K562 (cell line): Measurements from ENCODE around the gene ZNF484. TPM values are rescaled to one million over a fixed set of nuclear protein-coding genes. Genes with fewer than 3 reads are reported as not detected.

Experiments used
- ATAC-seq: fragments of 200-7000 bp; cut with Tn5 transposase; 3 replicates; pipeline ENCODE4 v1.9.1; 2020; ENCODE audit warnings: moderate library complexity
- BruUV-seq: library from RNA; stranded (reverse); fragments of 400-500 nt; replicated peaks from 2 replicates; lab custom pipeline; 2021; lab: Mats Ljungman, UMichigan
- CTCF ChIA-PET: fragments of 300-600 bp; formaldehyde crosslinking; extraction: SDS; loops from one replicate; lab custom pipeline; 2021; ENCODE audit warnings: low intra/inter-chr PET ratio; lab: Yijun Ruan, JAX
- POLR2A ChIA-PET: fragments of 300-600, 350-650 bp; sonication (Branson Sonifier 250); formaldehyde crosslinking; extraction: SDS; loops from one replicate; lab custom pipeline; 2021; ENCODE audit warnings: antibody characterized with exemption, inconsistent platforms; lab: Yijun Ruan, JAX
- DNase-seq, 4 experiments: peaks; one replicate each; pipeline versions ENCODE4 v3.0.0 to v3.0.0-alpha.2; 2011 to 2018; ENCODE audit warnings: low spot score in 3 of 4, mixed read lengths in 3 of 4; ENCODE audit errors: extremely low read depth in 1 of 4
- FAIRE-seq: peaks from 2 replicates; lab custom pipeline; 2011; peaks lifted over from hg19 to GRCh38; lab: Jason Lieb, UNC
- H2AFZ ChIP-seq: 2 replicates; pipeline ENCODE4 v1.6.0; 2011; ENCODE audit warnings: low read depth, low read length, control low read depth, inconsistent platforms
- H3K27ac ChIP-seq: fragments of 200-600 bp; 3 replicates; pipeline ENCODE4 v1.8.0; 2011; ENCODE audit warnings: low read depth, mild to moderate bottlenecking, control low read depth, inconsistent platforms, low read length, moderate library complexity, mixed read lengths; ENCODE audit errors: extremely low read depth
- H3K27me3 ChIP-seq, 2 experiments: fragments of 300-600 bp in 1 of 2; 2 replicates in 1 of 2; 3 replicates in 1 of 2; pipeline versions ENCODE4 v1.6.0 to v1.8.0; 2011; ENCODE audit warnings: inconsistent platforms in 2 of 2, low read length in 2 of 2, mild to moderate bottlenecking in 1 of 2, mixed read lengths in 1 of 2, moderate library complexity in 1 of 2; ENCODE audit not compliant: control insufficient read depth in 2 of 2, insufficient read depth in 2 of 2
- H3K36me3 ChIP-seq: fragments of 300-600 bp; 3 replicates; pipeline ENCODE4 v1.8.0; 2011; ENCODE audit warnings: mild to moderate bottlenecking, low read length, inconsistent platforms; ENCODE audit not compliant: control insufficient read depth, insufficient read depth
- H3K4me1 ChIP-seq, 2 experiments: fragments of 200-600 bp in 1 of 2; replicated peaks in 1 of 2; 2 replicates in 1 of 2; 3 replicates in 1 of 2; pipeline versions ENCODE4 v1.5.1 to v1.8.0; 2011; ENCODE audit warnings: inconsistent platforms in 2 of 2, low read length in 2 of 2, mild to moderate bottlenecking in 1 of 2, mixed read lengths in 1 of 2, moderate library complexity in 1 of 2; ENCODE audit not compliant: control insufficient read depth in 2 of 2, insufficient read depth in 2 of 2
- H3K4me2 ChIP-seq: 2 replicates; pipeline ENCODE4 v1.6.1; 2011; ENCODE audit warnings: low read length, control low read depth, inconsistent platforms, mixed read lengths; ENCODE audit not compliant: insufficient read depth
- H3K4me3 ChIP-seq: fragments of 200-600 bp; sonication (generic), shearing (Covaris generic); 2 replicates; pipeline ENCODE4 v1.5.1; 2016; ENCODE audit warnings: control low read depth, inconsistent platforms
- H3K79me2 ChIP-seq: fragments of 200-600 bp; 3 replicates; pipeline ENCODE4 v1.8.0; 2011; ENCODE audit warnings: low read length, inconsistent platforms; ENCODE audit not compliant: control insufficient read depth, insufficient read depth
- H3K9ac ChIP-seq, 2 experiments: 2 replicates each; pipeline versions ENCODE4 v1.6.0 to v1.6.1; 2011; ENCODE audit warnings: low read depth in 2 of 2, low read length in 2 of 2, control low read depth in 1 of 2, inconsistent platforms in 1 of 2, mild to moderate bottlenecking in 1 of 2, mixed read lengths in 1 of 2; ENCODE audit not compliant: insufficient read depth in 1 of 2
- H3K9me1 ChIP-seq: one replicate; pipeline ENCODE4 v1.6.0; 2011; ENCODE audit warnings: inconsistent platforms, mild to moderate bottlenecking, low read length, moderate library complexity; ENCODE audit not compliant: control insufficient read depth, insufficient read depth
- H3K9me3 ChIP-seq: replicated peaks from 2 replicates; pipeline ENCODE4 v1.5.1; 2011; ENCODE audit warnings: low read depth, low read length, inconsistent platforms; ENCODE audit not compliant: control insufficient read depth, insufficient read depth
- H4K20me1 ChIP-seq: replicated peaks from 2 replicates; pipeline ENCODE4 v1.6.1; 2011; ENCODE audit warnings: low read length, inconsistent platforms, mixed read lengths; ENCODE audit not compliant: control insufficient read depth, insufficient read depth
- CBX5 ChIP-seq: IDR thresholded peaks from 2 replicates; pipeline ENCODE4 v1.6.1; 2014; ENCODE audit warnings: low read depth, borderline replicate concordance
- KLF6 ChIP-seq: fragments of 250-450 bp; sonication (Bioruptor Pico); IDR thresholded peaks from 2 replicates; pipeline ENCODE4 v1.4.0; 2020; ENCODE audit warnings: mild to moderate bottlenecking, moderate library complexity, borderline replicate concordance
- NFATC3 ChIP-seq: fragments of 450-650 bp; IDR thresholded peaks from 2 replicates; pipeline ENCODE4 v1.6.1; 2017; ENCODE audit warnings: mild to moderate bottlenecking
- NONO ChIP-seq, 2 experiments: fragments of 200-400 bp in 1 of 2; fragments of 450-650 bp in 1 of 2; formaldehyde crosslinking in 1 of 2; IDR thresholded peaks; 2 replicates each; pipeline ENCODE4 v1.6.1; 2017; ENCODE audit warnings: low read depth in 2 of 2, mild to moderate bottlenecking in 2 of 2, moderate library complexity in 2 of 2, low read length in 1 of 2
- OTX1 ChIP-seq: fragments of 450-650 bp; formaldehyde crosslinking; IDR thresholded peaks from 2 replicates; pipeline ENCODE4 v1.4.0; 2022; ENCODE audit warnings: mild to moderate bottlenecking
- RB1 ChIP-seq: fragments of 450-650 bp; IDR thresholded peaks from 2 replicates; pipeline ENCODE4 v1.6.1; 2017; ENCODE audit warnings: low read depth, mild to moderate bottlenecking
- RBM34 ChIP-seq: fragments of 200-400 bp; formaldehyde crosslinking; IDR thresholded peaks from 2 replicates; pipeline ENCODE4 v1.6.1; 2018; ENCODE audit warnings: low read length, borderline replicate concordance; ENCODE audit not compliant: insufficient read depth
- RHOXF2B ChIP-seq: fragments of 250-450 bp; sonication (Bioruptor Pico); conservative IDR thresholded peaks from 2 replicates; pipeline ENCODE4 v1.5.1; 2021
- SETDB1 ChIP-seq: IDR thresholded peaks from one replicate; pipeline ENCODE4 v1.6.1; 2012; ENCODE audit warnings: low read length, control low read depth, inconsistent platforms
- SMC3 ChIP-seq: conservative IDR thresholded peaks from 2 replicates; pipeline ENCODE4 v1.6.1; 2011; ENCODE audit warnings: low read depth, low read length, improper control_type of control experiment; ENCODE audit not compliant: insufficient read depth
- STAT5A ChIP-seq: IDR thresholded peaks from 2 replicates; pipeline ENCODE4 v1.6.1; 2012; ENCODE audit warnings: low read length, inconsistent platforms, borderline replicate concordance
- U2AF2 ChIP-seq: fragments of 200-400 bp; formaldehyde crosslinking; optimal IDR thresholded peaks from 2 replicates; pipeline ENCODE3; 2017; ENCODE audit warnings: low read depth, mild to moderate bottlenecking, low read length
- ZEB2 ChIP-seq: fragments of 450-650 bp; IDR thresholded peaks from 2 replicates; pipeline ENCODE4 v1.6.1; 2016
- ZMIZ1 ChIP-seq, 2 experiments: fragments of 150-350 bp in 1 of 2; IDR thresholded peaks; 2 replicates each; pipeline ENCODE4 v1.6.1; 2012 to 2016; ENCODE audit warnings: low read depth in 2 of 2, low read length in 2 of 2, mild to moderate bottlenecking in 1 of 2, moderate library complexity in 1 of 2
- ZNF785 ChIP-seq: fragments of 250-450 bp; sonication (Bioruptor Pico); IDR thresholded peaks from 2 replicates; pipeline ENCODE4 v1.4.0; 2020; ENCODE audit warnings: mild to moderate bottlenecking
- WGBS: fragments of 100-300 bp; shearing (Covaris generic); methylation state at CpG from one replicate; pipeline ENCODE4 v1.1.6; 2016; ENCODE audit warnings: low coverage, mixed read lengths; ENCODE audit not compliant: insufficient coverage; ENCODE audit errors: missing lambda C conversion rate; 5-methylcytosine and 5-hydroxymethylcytosine counted together
- in situ Hi-C: fragments of 300-500 bp; cut with MboI; formaldehyde crosslinking; loops from 4 replicates; pipeline ENCODE4 v1.15.0; 2018; ENCODE audit warnings: inconsistent platforms, mixed read lengths
- intact Hi-C: fragments of 100-400 bp; cut with micrococcal nuclease; formaldehyde crosslinking; loops from 2 replicates; pipeline ENCODE4 v1.14.2; 2022
- polyA plus RNA-seq, 8 experiments: library from polyadenylated mRNA; depleted of rRNA in 4 of 8; stranded (reverse) in 5 of 8; unstranded in 3 of 8; fragments of >200 nt; fragmentation: Nextera tagmentation in 2 of 8; fragmentation: Illumina TruSeq in 1 of 8; extraction: Ambion mirVana in 2 of 8; extraction: Trizol in 1 of 8; gene quantifications; 2 replicates each; pipeline versions ENCODE4 v1.2.1 to v1.2.3, GENCODE V29; 2011 to 2014; ENCODE audit warnings: inconsistent platforms in 1 of 8, missing spikeins in 1 of 8
- total RNA-seq, 7 experiments: library from RNA; depleted of rRNA in 6 of 7; stranded (reverse); fragments of >200 nt in 6 of 7; fragmentation: Illumina TruSeq in 2 of 7; extraction: Trizol in 2 of 7; gene quantifications; 2 replicates each; pipeline versions ENCODE4 v1.2.1 to v1.2.3, GENCODE V29; 2011 to 2021; ENCODE audit warnings: low replicate concordance in 1 of 7

The ZNF484 gene
- total and polyA plus RNA-seq, 9 of the 15 experiments (the other 6 are each of a cell fraction or from before 2014, with no cell fraction given): 1.1 to 5.8 (median 2.5) TPM

GRCh38 chr9:92804727-92805126 is 73.1 kb downstream of the ZNF484 start:
- ATAC-seq (no peak), DNase-seq (no peak), FAIRE-seq (no peak)
- in situ Hi-C loops (no loop called here), intact Hi-C loops (no loop called here)
- Histone ChIP-seq H3K79me2 (no peaks in the 10 kb centered on the region), H3K4me2 (no peak overlapping the region), H2AFZ (no peak overlapping the region), H3K36me3 (no peaks in the 10 kb centered on the region), H3K9me1 (no peaks in the 10 kb centered on the region), H3K27ac (no peak overlapping the region), H3K27me3 (peaks cover 2 to 55% of the 10 kb centered on the region in 2 experiments; a peak in 3 of 5 replicates), H3K9me3 (no peaks in the 10 kb centered on the region; the same call in 1 of the 2 replicates), H4K20me1 (no peaks in the 10 kb centered on the region), H3K9ac (no peak overlapping the region), H3K4me1 (peaks cover 0 to 31% of the 10 kb centered on the region in 2 experiments; a peak in 2 of 5 replicates), H3K4me3 (no peak overlapping the region)
- ChIA-PET CTCF (no interaction called here), POLR2A (no interaction called here)
- TF ChIP-seq RHOXF2B (CRISPR knock-in tag): no peak
- TF ChIP-seq OTX1 (CRISPR knock-in tag): no peak
- no peak for TF ChIP-seq SMC3
- TF ChIP-seq SETDB1: no peak
- no peak for TF ChIP-seq RB1
- TF ChIP-seq ZNF785 (CRISPR knock-in tag): no peak
- no peak for TF ChIP-seq ZEB2
- BruUV-seq: no TSS peak
- WGBS: 32% methylated on average over 6 of the region's 6 CpGs

GRCh38 chr9:92798358-92798757 is 79.5 kb downstream of the ZNF484 start:
- under 1% methylated on average over 11 of the region's 11 CpGs for WGBS
- ATAC-seq (peak; percentile 29; the same call in 1 of the 3 replicates), DNase-seq (no peak), FAIRE-seq (no peak)
- ChIA-PET POLR2A (interaction anchor here (1.3 to 1.5 kb wide), 2 partner anchors 9 to 10 kb away, joined by 3 to 6 read pairs; no protein-coding TSS in a partner anchor), CTCF (no interaction called here)
- no peak overlapping the region for H3K27ac ChIP-seq
- H3K79me2 ChIP-seq: no peaks in the 10 kb centered on the region
- in situ Hi-C loops: loop anchor here (10.0 kb wide), 1 partner anchor 664 kb away; no protein-coding TSS in a partner anchor
- no TSS peak for BruUV-seq
- H3K9me3 ChIP-seq: no peaks in the 10 kb centered on the region
- intact Hi-C loops: loop anchor here (10.0 kb wide), 1 partner anchor 164 kb away; no protein-coding TSS in a partner anchor
- H3K4me3 ChIP-seq: no peak overlapping the region
- H3K27me3 ChIP-seq: peaks cover 16 to 53% of the 10 kb centered on the region in 2 experiments; a peak in 4 of 5 replicates
- H3K4me1 ChIP-seq: peaks cover 0 to 4% of the 10 kb centered on the region in 2 experiments; a peak in 2 of 5 replicates
- no peaks in the 10 kb centered on the region for H4K20me1 ChIP-seq
- no peak overlapping the region for H2AFZ ChIP-seq
- no peaks in the 10 kb centered on the region for H3K9me1 ChIP-seq
- no peak overlapping the region for H3K4me2 ChIP-seq
- 0 out of 4 replicates have a peak overlapping the region, but pooled peaks of 1 of the 2 experiments have one; percentile 48 for H3K9ac ChIP-seq
- no peaks in the 10 kb centered on the region for H3K36me3 ChIP-seq
- no peak for TF ChIP-seq ZMIZ1 (IDR thresholded peaks at IDR 0.05; ENCODE audit: low read depth in 2 of 2, low read length in 2 of 2)
- no peak for TF ChIP-seq RBM34
- no peak for TF ChIP-seq KLF6
- no peak for TF ChIP-seq STAT5A
- TF ChIP-seq NFATC3: no peak
- TF ChIP-seq U2AF2: no peak
- no peak for TF ChIP-seq CBX5
- no peak for TF ChIP-seq NONO (IDR thresholded peaks at IDR 0.05; ENCODE audit: low read depth in 2 of 2, low read length in 1 of 2)
